Iris pigment epithelial cell (primary cell): Measurements from ENCODE around the gene MIEN1.
"Not testable (repeated sequence)": the region's sequence is repeated elsewhere in the genome, so short reads cannot be mapped to it uniquely, and the experiment has no call there.

Experiments
- DNase-seq: peaks from one replicate; pipeline ENCODE4 v3.0.0-alpha.2; 2011; ENCODE audit warnings: low read depth

Gene MIEN1

GRCh38 chr17:39730095-39730921, at the start of gene MIEN1:
MIEN1 (minus strand) TSS chr17:39730532; CDS start chr17:39730495, 37 bp downstream.
- peak; percentile 72 for DNase-seq

GRCh38 chr17:39777534-39778365, 47.4 kb upstream of the MIEN1 start:
- DNase-seq, result no peak

GRCh38 chr17:39776252-39776651, 45.9 kb upstream of the MIEN1 start:
- DNase-seq, result no peak

- DNase-seq, result no peak
Observed at GRCh38 chr17:39775031-39775430, 44.7 kb upstream of the MIEN1 start.

- DNase-seq, result no peak
Observed at GRCh38 chr17:39774047-39774446, 43.7 kb upstream of the MIEN1 start.

- DNase-seq, result no peak
Observed at GRCh38 chr17:39772987-39773934, 42.9 kb upstream of the MIEN1 start.

GRCh38 chr17:39772415-39772814, 42.1 kb upstream of the MIEN1 start:
- no peak for DNase-seq

GRCh38 chr17:39769974-39770587, 39.7 kb upstream of the MIEN1 start:
- DNase-seq, result no peak

- DNase-seq, result no peak
Observed at GRCh38 chr17:39767147-39767546, 36.8 kb upstream of the MIEN1 start.

- no peak for DNase-seq
Observed at GRCh38 chr17:39765766-39766165, 35.4 kb upstream of the MIEN1 start.

- DNase-seq, result no peak
Observed at GRCh38 chr17:39765175-39765574, 34.8 kb upstream of the MIEN1 start.

- not testable (repeated sequence) for DNase-seq
Observed at GRCh38 chr17:39764171-39764570, 33.8 kb upstream of the MIEN1 start.

- DNase-seq, result peak; percentile 29
Observed at GRCh38 chr17:39763051-39763820, 32.9 kb upstream of the MIEN1 start.

GRCh38 chr17:39761861-39762496, 31.6 kb upstream of the MIEN1 start:
- no peak for DNase-seq

- no peak for DNase-seq
Observed at GRCh38 chr17:39759204-39759603, 28.9 kb upstream of the MIEN1 start.

- DNase-seq, result no peak
Observed at GRCh38 chr17:39757931-39758873, 27.9 kb upstream of the MIEN1 start.

- no peak for DNase-seq
Observed at GRCh38 chr17:39757176-39757662, 26.9 kb upstream of the MIEN1 start.

- no peak for DNase-seq
Observed at GRCh38 chr17:39756380-39757079, 26.2 kb upstream of the MIEN1 start.
